ENCODE data around the gene OIT3. TPM values are rescaled to one million over a fixed set of nuclear protein-coding genes. Genes with fewer than 3 reads are reported as not detected.

The OIT3 gene
- total RNA-seq, 4 donors from 2014 or later: 0.27 to 1.4 TPM; not detected in 2

DNA sequence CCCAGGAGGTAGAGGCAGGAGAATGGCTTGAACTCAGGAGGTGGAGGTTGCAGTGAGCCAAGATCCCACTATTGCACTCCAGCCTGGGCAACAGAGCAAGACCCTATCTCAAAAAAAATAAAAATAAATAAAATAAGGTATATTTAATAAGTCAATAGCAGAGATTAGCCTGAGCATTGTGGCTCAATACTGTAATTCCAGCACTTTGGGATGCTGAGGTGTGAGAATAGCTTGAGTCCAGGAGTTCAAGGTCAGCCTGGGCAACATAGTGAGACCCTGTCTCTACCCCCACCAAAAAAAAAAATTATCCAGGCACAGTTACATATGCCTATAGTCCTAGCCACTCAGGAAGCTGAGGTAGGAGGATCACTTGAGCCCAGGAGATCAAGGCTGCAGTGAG, 38.4 kb upstream of the OIT3 start:
- no peaks in the 10 kb centered on the region for H3K36me3 ChIP-seq
- no peaks in the 10 kb centered on the region for H3K27me3 ChIP-seq
- no peak overlapping the region for H3K27ac ChIP-seq
- no peaks in the 10 kb centered on the region for H3K4me1 ChIP-seq
- DNase-seq: no peak
- intact Hi-C loops (cut with DNase I; ENCODE audit: low total_unique reads): no loop called here
- no peak overlapping the region for H3K4me3 ChIP-seq
- no peak for TF ChIP-seq POLR2A (IDR thresholded peaks at IDR 0.05)
- TF ChIP-seq, protein P1, sequence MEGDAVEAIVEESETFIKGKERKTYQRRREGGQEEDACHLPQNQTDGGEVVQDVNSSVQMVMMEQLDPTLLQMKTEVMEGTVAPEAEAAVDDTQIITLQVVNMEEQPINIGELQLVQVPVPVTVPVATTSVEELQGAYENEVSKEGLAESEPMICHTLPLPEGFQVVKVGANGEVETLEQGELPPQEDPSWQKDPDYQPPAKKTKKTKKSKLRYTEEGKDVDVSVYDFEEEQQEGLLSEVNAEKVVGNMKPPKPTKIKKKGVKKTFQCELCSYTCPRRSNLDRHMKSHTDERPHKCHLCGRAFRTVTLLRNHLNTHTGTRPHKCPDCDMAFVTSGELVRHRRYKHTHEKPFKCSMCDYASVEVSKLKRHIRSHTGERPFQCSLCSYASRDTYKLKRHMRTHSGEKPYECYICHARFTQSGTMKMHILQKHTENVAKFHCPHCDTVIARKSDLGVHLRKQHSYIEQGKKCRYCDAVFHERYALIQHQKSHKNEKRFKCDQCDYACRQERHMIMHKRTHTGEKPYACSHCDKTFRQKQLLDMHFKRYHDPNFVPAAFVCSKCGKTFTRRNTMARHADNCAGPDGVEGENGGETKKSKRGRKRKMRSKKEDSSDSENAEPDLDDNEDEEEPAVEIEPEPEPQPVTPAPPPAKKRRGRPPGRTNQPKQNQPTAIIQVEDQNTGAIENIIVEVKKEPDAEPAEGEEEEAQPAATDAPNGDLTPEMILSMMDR (IDR thresholded peaks at IDR 0.05): no peak
- no peaks in the 10 kb centered on the region for H3K9me3 ChIP-seq

DNA sequence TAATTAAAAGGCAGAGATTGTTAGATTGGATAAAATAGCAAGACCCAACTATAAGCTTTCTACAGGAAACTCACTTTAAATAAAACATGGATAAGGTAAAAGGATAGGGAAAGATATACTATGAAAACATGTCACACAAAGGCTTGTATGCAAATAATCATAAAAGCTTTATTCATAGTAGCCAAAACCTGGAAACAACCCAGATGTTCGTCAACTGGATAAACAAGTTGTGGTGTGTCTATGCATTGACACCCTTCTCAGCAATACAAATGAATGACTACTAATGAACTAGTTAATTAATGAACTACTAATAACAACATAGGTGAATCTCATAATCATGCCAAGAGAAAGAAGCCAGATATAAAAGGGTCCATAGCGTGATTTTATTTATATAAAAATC, 37.7 kb upstream of the OIT3 start:
- Histone ChIP-seq H3K36me3 (no peaks in the 10 kb centered on the region), H3K27ac (no peak overlapping the region), H3K4me1 (no peaks in the 10 kb centered on the region), H3K4me3 (no peak overlapping the region), H3K9me3 (no peaks in the 10 kb centered on the region), H3K27me3 (no peaks in the 10 kb centered on the region)
- TF ChIP-seq POLR2A (IDR thresholded peaks at IDR 0.05): no peak
- TF ChIP-seq, protein P1 (IDR thresholded peaks at IDR 0.05): no peak
- no peak for DNase-seq
- intact Hi-C loops (cut with DNase I; ENCODE audit: low total_unique reads): no loop called here

DNA sequence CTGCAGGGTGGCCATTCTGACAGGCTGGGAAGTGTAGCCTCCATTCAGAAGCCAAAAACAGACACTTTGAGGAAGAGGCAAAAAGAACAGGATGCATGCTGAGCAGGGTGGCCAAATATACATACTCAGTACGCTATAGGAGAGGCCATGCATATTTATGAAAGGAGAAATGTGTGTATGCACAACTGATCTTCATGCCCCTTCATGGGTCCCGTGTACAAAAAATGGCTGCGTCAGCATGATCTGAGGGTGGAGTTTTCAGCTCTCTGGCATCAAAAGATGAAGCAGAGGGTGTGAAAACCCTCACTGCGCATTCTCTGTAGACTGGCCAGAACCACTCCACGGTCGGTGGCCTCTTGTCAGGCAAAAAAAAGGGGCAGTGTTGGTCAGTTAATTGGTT, 35.5 kb upstream of the OIT3 start:
- TF ChIP-seq POLR2A (IDR thresholded peaks at IDR 0.05): no peak
- TF ChIP-seq, protein P1 (IDR thresholded peaks at IDR 0.05): no peak
- DNase-seq: no peak
- Histone ChIP-seq H3K4me3 (no peak overlapping the region), H3K4me1 (no peaks in the 10 kb centered on the region), H3K27ac (no peak overlapping the region), H3K27me3 (no peaks in the 10 kb centered on the region), H3K36me3 (no peaks in the 10 kb centered on the region), H3K9me3 (no peaks in the 10 kb centered on the region)
- intact Hi-C loops (cut with DNase I; ENCODE audit: low total_unique reads): no loop called here

DNA sequence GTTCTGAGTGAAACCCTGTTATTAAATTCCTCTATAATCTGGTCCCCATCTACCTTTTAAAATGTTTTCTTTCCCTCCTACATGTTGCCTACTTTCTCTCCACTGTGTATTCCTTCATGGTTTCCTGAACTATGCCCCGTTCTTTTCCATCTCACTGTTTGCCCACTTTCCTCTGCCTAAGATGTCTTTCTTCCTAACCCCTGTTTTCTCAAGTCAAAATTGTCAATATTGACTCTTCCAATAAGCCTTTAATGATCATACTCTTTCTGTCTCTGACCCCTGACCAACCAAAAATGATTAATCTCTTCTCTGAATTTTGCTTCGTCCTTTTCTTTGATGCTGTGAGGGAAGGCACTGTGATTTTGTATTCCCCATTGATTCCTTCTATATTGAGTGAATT, 30.6 kb upstream of the OIT3 start:
- H3K4me1 ChIP-seq: no peaks in the 10 kb centered on the region
- no peaks in the 10 kb centered on the region for H3K27me3 ChIP-seq
- intact Hi-C loops (cut with DNase I; ENCODE audit: low total_unique reads): no loop called here
- no peak overlapping the region for H3K27ac ChIP-seq
- no peaks in the 10 kb centered on the region for H3K36me3 ChIP-seq
- no peak for DNase-seq
- no peak for TF ChIP-seq POLR2A (IDR thresholded peaks at IDR 0.05)
- TF ChIP-seq, protein P1 (IDR thresholded peaks at IDR 0.05): no peak
- H3K4me3 ChIP-seq: no peak overlapping the region
- no peaks in the 10 kb centered on the region for H3K9me3 ChIP-seq

DNA sequence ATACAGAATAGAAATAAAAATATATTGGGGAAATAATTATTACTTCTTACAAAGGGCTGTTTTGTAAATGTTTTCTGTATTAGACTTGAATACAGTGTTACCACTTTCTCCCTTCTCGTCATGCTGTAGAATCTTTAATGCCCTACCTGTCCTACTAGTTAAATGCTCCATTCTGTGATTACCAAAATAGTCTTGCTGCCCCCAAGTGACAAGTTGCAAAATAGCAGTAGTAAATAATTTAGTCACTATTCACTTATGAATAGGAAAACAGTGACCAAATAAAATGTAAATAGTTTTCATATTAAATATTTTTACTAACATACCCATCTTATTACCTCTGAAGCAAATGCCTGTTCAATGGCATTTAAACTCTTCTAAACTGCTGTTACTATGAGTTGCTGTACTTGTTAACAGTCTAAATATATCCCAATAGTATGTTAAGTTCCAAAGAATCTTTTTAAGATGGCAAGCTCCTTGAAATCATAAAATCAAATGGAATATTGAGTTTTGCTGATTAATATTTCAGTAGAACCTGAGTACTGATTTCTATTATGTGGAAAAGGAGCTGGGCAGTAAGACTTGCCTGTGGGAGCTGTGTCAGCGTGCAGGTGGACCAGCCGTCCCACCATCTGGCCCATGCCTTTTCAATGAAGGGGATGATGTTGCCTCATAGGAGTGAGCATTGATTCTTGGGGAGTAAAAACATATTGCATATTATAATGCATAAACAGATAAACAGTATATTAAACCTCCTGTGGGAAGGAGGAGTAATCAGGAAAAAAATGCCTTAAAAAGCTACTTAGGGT, 18.1 kb upstream of the OIT3 start:
- no peak for DNase-seq
- Histone ChIP-seq H3K27me3 (no peaks in the 10 kb centered on the region), H3K4me3 (no peak overlapping the region), H3K36me3 (no peaks in the 10 kb centered on the region), H3K27ac (no peak overlapping the region), H3K4me1 (no peaks in the 10 kb centered on the region), H3K9me3 (no peaks in the 10 kb centered on the region)
- TF ChIP-seq, protein P1 (IDR thresholded peaks at IDR 0.05): peak; percentile 41 to 52 (median 42)
- TF ChIP-seq POLR2A (IDR thresholded peaks at IDR 0.05): no peak
- intact Hi-C loops (cut with DNase I; ENCODE audit: low total_unique reads): no loop called here
